HEK293 (cell line): ENCODE measurements around the gene R3HDM4.

Experiments used
- CTCF ChIA-PET: fragments of 350-600 bp; formaldehyde crosslinking; extraction: SDS; loops from one replicate; lab custom pipeline; 2021; ENCODE audit warnings: antibody characterized with exemption; lab: Yijun Ruan, JAX
- POLR2A ChIA-PET: fragments of 300-600 bp; formaldehyde crosslinking; extraction: SDS; loops from one replicate; lab custom pipeline; 2020; ENCODE audit warnings: antibody characterized with exemption, inconsistent platforms; lab: Yijun Ruan, JAX
- H3K27ac ChIP-seq: fragments of 200-500 bp; sonication (Bioruptor generic); 2 replicates; pipeline ENCODE4 v1.5.1; 2014; ENCODE audit warnings: low read depth, low read length, control low read depth, inconsistent platforms; ENCODE audit errors: extremely low read depth
- H3K36me3 ChIP-seq, 2 experiments: fragments of 200-500 bp in 1 of 2; sonication (Bioruptor generic) in 1 of 2; 1 replicate in 1 of 2; 2 replicates in 1 of 2; pipeline ENCODE4 v1.5.1; 2014 to 2017; ENCODE audit warnings: inconsistent platforms in 2 of 2, low read length in 2 of 2; ENCODE audit not compliant: control insufficient read depth in 2 of 2, insufficient read depth in 1 of 2
- H3K4me1 ChIP-seq: fragments of 200-500 bp; sonication (Bioruptor generic); 2 replicates; pipeline ENCODE4 v1.5.1; 2014; ENCODE audit warnings: mild to moderate bottlenecking, low read length, inconsistent platforms; ENCODE audit not compliant: control insufficient read depth, insufficient read depth
- H3K4me3 ChIP-seq: 2 replicates; pipeline ENCODE4 v1.5.1; 2011; ENCODE audit warnings: low read depth, mild to moderate bottlenecking, control low read depth, low read length, moderate library complexity
- H3K9me3 ChIP-seq: fragments of 200-500 bp; sonication (Bioruptor generic); 2 replicates; pipeline ENCODE4 v1.5.1; 2014; ENCODE audit warnings: low read depth, low read length, inconsistent platforms; ENCODE audit not compliant: control insufficient read depth, insufficient read depth
- GLIS2 ChIP-seq: fragments of 450-650 bp; formaldehyde crosslinking; IDR thresholded peaks from 2 replicates; pipeline ENCODE4 v1.5.1; 2016; ENCODE audit warnings: missing biosample characterization, missing genetic modification characterization
- ZBTB21 ChIP-seq: fragments of 450-650 bp; formaldehyde crosslinking; IDR thresholded peaks from 2 replicates; pipeline ENCODE4 v1.5.1; 2017; ENCODE audit warnings: missing biosample characterization, missing genetic modification characterization
- ZNF2 ChIP-seq: fragments of 450-650 bp; formaldehyde crosslinking; IDR thresholded peaks from 2 replicates; pipeline ENCODE4 v1.5.1; 2016; ENCODE audit warnings: missing biosample characterization, missing genetic modification characterization
- ZNF792 ChIP-seq: fragments of 450-650 bp; formaldehyde crosslinking; IDR thresholded peaks from 2 replicates; pipeline ENCODE4 v1.5.1; 2016; ENCODE audit warnings: missing biosample characterization, missing genetic modification characterization
- TF ChIP-seq, protein P1 (sequence below): fragments of 450-650 bp; formaldehyde crosslinking; IDR thresholded peaks from 2 replicates; pipeline ENCODE4 v1.5.1; 2016; ENCODE audit warnings: missing biosample characterization, missing genetic modification characterization
- TF ChIP-seq, protein P2 (sequence below): fragments of 450-650 bp; formaldehyde crosslinking; IDR thresholded peaks from 2 replicates; pipeline ENCODE4 v1.5.1; 2016; ENCODE audit warnings: missing biosample characterization, missing genetic modification characterization
- TF ChIP-seq, protein P3 (sequence below): fragments of 450-650 bp; formaldehyde crosslinking; IDR thresholded peaks from 2 replicates; pipeline ENCODE4 v1.5.1; 2016; ENCODE audit warnings: missing biosample characterization, missing genetic modification characterization
- TF ChIP-seq, protein P4 (sequence below): fragments of 450-650 bp; formaldehyde crosslinking; IDR thresholded peaks from 2 replicates; pipeline ENCODE4 v1.5.1; 2016; ENCODE audit warnings: missing biosample characterization, missing genetic modification characterization
- TF ChIP-seq, protein P5 (sequence below): fragments of 450-650 bp; formaldehyde crosslinking; IDR thresholded peaks from 2 replicates; pipeline ENCODE4 v1.5.1; 2016; ENCODE audit warnings: missing biosample characterization, missing genetic modification characterization

The R3HDM4 gene

DNA sequence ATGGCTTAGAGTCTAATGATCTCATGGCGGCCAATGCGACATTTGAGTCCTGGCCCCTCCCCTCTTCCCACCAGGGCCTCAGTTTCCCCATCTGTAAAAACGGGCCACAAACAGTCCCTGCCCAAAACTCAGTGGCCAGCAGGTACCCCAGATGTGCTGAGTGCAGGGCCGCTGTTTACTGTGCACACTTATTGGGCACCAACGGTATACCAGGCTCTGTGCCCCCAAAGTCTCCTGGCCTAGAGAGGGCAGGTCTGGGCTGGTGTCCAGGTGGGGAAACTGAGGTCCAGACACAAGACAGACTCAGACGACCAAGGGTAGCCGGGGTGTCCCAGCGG is 47.6 kb upstream of the R3HDM4 start:
- H3K4me3 ChIP-seq = no peak overlapping the region
- TF ChIP-seq, protein P1, sequence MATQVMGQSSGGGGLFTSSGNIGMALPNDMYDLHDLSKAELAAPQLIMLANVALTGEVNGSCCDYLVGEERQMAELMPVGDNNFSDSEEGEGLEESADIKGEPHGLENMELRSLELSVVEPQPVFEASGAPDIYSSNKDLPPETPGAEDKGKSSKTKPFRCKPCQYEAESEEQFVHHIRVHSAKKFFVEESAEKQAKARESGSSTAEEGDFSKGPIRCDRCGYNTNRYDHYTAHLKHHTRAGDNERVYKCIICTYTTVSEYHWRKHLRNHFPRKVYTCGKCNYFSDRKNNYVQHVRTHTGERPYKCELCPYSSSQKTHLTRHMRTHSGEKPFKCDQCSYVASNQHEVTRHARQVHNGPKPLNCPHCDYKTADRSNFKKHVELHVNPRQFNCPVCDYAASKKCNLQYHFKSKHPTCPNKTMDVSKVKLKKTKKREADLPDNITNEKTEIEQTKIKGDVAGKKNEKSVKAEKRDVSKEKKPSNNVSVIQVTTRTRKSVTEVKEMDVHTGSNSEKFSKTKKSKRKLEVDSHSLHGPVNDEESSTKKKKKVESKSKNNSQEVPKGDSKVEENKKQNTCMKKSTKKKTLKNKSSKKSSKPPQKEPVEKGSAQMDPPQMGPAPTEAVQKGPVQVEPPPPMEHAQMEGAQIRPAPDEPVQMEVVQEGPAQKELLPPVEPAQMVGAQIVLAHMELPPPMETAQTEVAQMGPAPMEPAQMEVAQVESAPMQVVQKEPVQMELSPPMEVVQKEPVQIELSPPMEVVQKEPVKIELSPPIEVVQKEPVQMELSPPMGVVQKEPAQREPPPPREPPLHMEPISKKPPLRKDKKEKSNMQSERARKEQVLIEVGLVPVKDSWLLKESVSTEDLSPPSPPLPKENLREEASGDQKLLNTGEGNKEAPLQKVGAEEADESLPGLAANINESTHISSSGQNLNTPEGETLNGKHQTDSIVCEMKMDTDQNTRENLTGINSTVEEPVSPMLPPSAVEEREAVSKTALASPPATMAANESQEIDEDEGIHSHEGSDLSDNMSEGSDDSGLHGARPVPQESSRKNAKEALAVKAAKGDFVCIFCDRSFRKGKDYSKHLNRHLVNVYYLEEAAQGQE (tag by site-specific recombination) = no peak
- TF ChIP-seq, protein P2, sequence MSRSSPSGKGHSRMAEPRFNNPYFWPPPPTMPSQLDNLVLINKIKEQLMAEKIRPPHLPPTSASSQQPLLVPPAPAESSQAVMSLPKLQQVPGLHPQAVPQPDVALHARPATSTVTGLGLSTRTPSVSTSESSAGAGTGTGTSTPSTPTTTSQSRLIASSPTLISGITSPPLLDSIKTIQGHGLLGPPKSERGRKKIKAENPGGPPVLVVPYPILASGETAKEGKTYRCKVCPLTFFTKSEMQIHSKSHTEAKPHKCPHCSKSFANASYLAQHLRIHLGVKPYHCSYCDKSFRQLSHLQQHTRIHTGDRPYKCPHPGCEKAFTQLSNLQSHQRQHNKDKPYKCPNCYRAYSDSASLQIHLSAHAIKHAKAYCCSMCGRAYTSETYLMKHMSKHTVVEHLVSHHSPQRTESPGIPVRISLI (tag by site-specific recombination) = no peak
- TF ChIP-seq, protein P3, sequence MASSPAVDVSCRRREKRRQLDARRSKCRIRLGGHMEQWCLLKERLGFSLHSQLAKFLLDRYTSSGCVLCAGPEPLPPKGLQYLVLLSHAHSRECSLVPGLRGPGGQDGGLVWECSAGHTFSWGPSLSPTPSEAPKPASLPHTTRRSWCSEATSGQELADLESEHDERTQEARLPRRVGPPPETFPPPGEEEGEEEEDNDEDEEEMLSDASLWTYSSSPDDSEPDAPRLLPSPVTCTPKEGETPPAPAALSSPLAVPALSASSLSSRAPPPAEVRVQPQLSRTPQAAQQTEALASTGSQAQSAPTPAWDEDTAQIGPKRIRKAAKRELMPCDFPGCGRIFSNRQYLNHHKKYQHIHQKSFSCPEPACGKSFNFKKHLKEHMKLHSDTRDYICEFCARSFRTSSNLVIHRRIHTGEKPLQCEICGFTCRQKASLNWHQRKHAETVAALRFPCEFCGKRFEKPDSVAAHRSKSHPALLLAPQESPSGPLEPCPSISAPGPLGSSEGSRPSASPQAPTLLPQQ (tag by site-specific recombination) = no peak
- TF ChIP-seq ZNF792 (tag by site-specific recombination) (peak; percentile 73; the same call in 1 of the 2 replicates), ZBTB21 (no peak)
- TF ChIP-seq, protein P4, sequence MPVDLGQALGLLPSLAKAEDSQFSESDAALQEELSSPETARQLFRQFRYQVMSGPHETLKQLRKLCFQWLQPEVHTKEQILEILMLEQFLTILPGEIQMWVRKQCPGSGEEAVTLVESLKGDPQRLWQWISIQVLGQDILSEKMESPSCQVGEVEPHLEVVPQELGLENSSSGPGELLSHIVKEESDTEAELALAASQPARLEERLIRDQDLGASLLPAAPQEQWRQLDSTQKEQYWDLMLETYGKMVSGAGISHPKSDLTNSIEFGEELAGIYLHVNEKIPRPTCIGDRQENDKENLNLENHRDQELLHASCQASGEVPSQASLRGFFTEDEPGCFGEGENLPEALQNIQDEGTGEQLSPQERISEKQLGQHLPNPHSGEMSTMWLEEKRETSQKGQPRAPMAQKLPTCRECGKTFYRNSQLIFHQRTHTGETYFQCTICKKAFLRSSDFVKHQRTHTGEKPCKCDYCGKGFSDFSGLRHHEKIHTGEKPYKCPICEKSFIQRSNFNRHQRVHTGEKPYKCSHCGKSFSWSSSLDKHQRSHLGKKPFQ (tag by site-specific recombination) = no peak
- CTCF ChIA-PET = no interaction called here
- H3K27ac ChIP-seq = no peak overlapping the region
- H3K36me3 ChIP-seq = peaks cover 0 to 39% of the 10 kb centered on the region in 2 experiments; a peak in 2 of 3 replicates
- POLR2A ChIA-PET = no interaction called here
- H3K9me3 ChIP-seq = no peaks in the 10 kb centered on the region
- no peaks in the 10 kb centered on the region for H3K4me1 ChIP-seq

DNA sequence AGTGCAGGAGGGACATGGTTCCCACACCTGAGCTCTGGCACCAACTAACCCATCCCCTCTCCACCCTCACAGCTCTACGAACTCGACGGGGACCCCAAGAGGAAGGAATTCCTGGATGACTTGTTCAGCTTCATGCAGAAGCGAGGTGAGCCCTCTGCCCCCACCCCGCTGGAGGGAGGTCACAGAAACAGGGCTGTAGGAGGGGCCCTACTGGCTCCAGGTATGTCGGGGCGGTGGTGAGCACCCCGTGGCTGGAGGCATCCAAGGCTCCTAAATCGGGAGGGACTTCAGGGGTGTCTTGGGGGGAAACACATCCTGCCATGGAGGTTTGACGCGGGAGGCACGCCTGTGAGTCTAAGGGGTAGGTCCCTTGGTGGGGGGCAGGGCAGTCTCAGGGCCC is 47.0 kb upstream of the R3HDM4 start:
- no peak overlapping the region for H3K27ac ChIP-seq
- no peak overlapping the region for H3K4me3 ChIP-seq
- H3K9me3 ChIP-seq = no peaks in the 10 kb centered on the region
- CTCF ChIA-PET = interaction anchor here (0.6 to 0.9 kb wide), 2 partner anchors 16 to 24 kb away, joined by 3 read pairs; no protein-coding TSS in a partner anchor
- 0 out of 2 replicates have a peak, but pooled peaks have one; percentile 35 for TF ChIP-seq ZNF2 (tag by site-specific recombination)
- TF ChIP-seq GLIS2 (tag by site-specific recombination) = peak; percentile 39
- TF ChIP-seq ZBTB21 = no peak
- TF ChIP-seq, protein P5, sequence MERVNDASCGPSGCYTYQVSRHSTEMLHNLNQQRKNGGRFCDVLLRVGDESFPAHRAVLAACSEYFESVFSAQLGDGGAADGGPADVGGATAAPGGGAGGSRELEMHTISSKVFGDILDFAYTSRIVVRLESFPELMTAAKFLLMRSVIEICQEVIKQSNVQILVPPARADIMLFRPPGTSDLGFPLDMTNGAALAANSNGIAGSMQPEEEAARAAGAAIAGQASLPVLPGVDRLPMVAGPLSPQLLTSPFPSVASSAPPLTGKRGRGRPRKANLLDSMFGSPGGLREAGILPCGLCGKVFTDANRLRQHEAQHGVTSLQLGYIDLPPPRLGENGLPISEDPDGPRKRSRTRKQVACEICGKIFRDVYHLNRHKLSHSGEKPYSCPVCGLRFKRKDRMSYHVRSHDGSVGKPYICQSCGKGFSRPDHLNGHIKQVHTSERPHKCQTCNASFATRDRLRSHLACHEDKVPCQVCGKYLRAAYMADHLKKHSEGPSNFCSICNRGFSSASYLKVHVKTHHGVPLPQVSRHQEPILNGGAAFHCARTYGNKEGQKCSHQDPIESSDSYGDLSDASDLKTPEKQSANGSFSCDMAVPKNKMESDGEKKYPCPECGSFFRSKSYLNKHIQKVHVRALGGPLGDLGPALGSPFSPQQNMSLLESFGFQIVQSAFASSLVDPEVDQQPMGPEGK (tag by site-specific recombination) = 0 out of 2 replicates have a peak, but pooled peaks have one; percentile 13
- POLR2A ChIA-PET = no interaction called here
- peaks cover 0 to 34% of the 10 kb centered on the region in 2 experiments; a peak in 1 of 3 replicates for H3K36me3 ChIP-seq
- H3K4me1 ChIP-seq = no peaks in the 10 kb centered on the region
